Measurements from ENCODE around the gene EEA1. TPM values are rescaled to one million over a fixed set of nuclear protein-coding genes. Genes with fewer than 3 reads are reported as not detected.

Gene EEA1
- total and polyA plus RNA-seq, 2 of the 8 experiments (the other 6 are each of a cell fraction or from before 2014, with no cell fraction given), result 1.0 to 18.8 TPM

GRCh38 chr12:92733181-92733580 is 195.9 kb downstream of the EEA1 start:
- POLR2A ChIA-PET (ENCODE audit: partially characterized antibody), result no interaction called here
- 84% methylated on average over 6 of the region's 6 CpGs; no CpG with 5 or more reads in 1 of the 2 experiments for WGBS, 2 experiments (ENCODE audit: extremely low coverage in 1 of 2, insufficient coverage in 1 of 2, insufficient read length in 1 of 2, insufficient replicate concordance in 2 of 2, low coverage in 1 of 2, low lambda C conversion rate in 2 of 2, missing lambda C conversion rate in 1 of 2)
- H3K4me3 ChIP-seq (ENCODE audit: extremely low read depth in 1 of 4, insufficient read depth in 2 of 4, low read depth in 3 of 4, low read length in 4 of 4), result no peak overlapping the region
- TF ChIP-seq JUND (IDR thresholded peaks at IDR 0.05; ENCODE audit: low read length) (no peak), EP300 (IDR thresholded peaks at IDR 0.05; ENCODE audit: borderline replicate concordance in 1 of 2, low read depth in 2 of 2, low read length in 2 of 2) (no peak), RNF2 (IDR thresholded peaks at IDR 0.05; ENCODE audit: borderline replicate concordance, low read depth, low read length, missing control alignments, poor library complexity, severe bottlenecking) (no peak), RXRA (IDR thresholded peaks at IDR 0.05; ENCODE audit: insufficient read depth, low read depth, low read length) (no peak), ZNF274 (IDR thresholded peaks at IDR 0.05; ENCODE audit: borderline replicate concordance, extremely low read depth, low read length) (no peak), FOSL1 (IDR thresholded peaks at IDR 0.05; ENCODE audit: insufficient read depth, low read depth, low read length) (no peak), NRF1 (IDR thresholded peaks at IDR 0.05; ENCODE audit: low read depth, low read length) (no peak), MAFK (IDR thresholded peaks at IDR 0.05; ENCODE audit: low read depth, low read length) (no peak), SIN3A (conservative IDR thresholded peaks at IDR 0.05 in 1 of 2, IDR thresholded peaks at IDR 0.05 in 1 of 2; ENCODE audit: low read depth in 1 of 2, low read length in 2 of 2) (no peak)
- TF ChIP-seq, protein P1, sequence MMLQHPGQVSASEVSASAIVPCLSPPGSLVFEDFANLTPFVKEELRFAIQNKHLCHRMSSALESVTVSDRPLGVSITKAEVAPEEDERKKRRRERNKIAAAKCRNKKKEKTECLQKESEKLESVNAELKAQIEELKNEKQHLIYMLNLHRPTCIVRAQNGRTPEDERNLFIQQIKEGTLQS (IDR thresholded peaks at IDR 0.05; ENCODE audit: insufficient read depth, low read depth, low read length), result no peak

More at GRCh38 chr12:92733181-92733580, 195.9 kb downstream of the EEA1 start:
- Histone ChIP-seq H3K23ac (ENCODE audit: insufficient read length) (no peak overlapping the region), H3K79me1 (ENCODE audit: low read depth, low read length) (no peaks in the 10 kb centered on the region), H3K9me3 (ENCODE audit: insufficient read depth in 2 of 2, low read depth in 1 of 2, low read length in 1 of 2) (no peaks in the 10 kb centered on the region), H4K91ac (replicated peaks; ENCODE audit: insufficient read length, low read length) (no peak overlapping the region), H3K4me2 (ENCODE audit: insufficient read depth in 1 of 2, low read depth in 2 of 2, low read length in 2 of 2) (no peak overlapping the region), H3K36me3 (ENCODE audit: control insufficient read depth in 2 of 4, insufficient read depth in 4 of 4, low read length in 3 of 4) (no peaks in the 10 kb centered on the region), H3K23me2 (ENCODE audit: low read depth, low read length) (no peaks in the 10 kb centered on the region), H2BK15ac (ENCODE audit: low read length) (no peak overlapping the region), H3K27ac (ENCODE audit: low read depth, low read length) (no peak overlapping the region), H3K27me3 (replicated peaks in 1 of 4; ENCODE audit: control insufficient read depth in 3 of 4, extremely low read depth in 1 of 4, insufficient read depth in 3 of 4, low read length in 3 of 4) (no peaks in the 10 kb centered on the region), H2BK20ac (ENCODE audit: low read length) (no peak overlapping the region), H2BK120ac (replicated peaks; ENCODE audit: low read depth, low read length) (no peak overlapping the region), H4K5ac (ENCODE audit: insufficient read length, low read depth, low read length) (no peak overlapping the region), H3K4ac (replicated peaks; ENCODE audit: insufficient read length, low read depth, low read length) (no peak overlapping the region), H2AK5ac (ENCODE audit: low read depth, low read length) (no peak overlapping the region), H4K20me1 (replicated peaks in 1 of 2; ENCODE audit: control insufficient read depth in 1 of 2, insufficient read depth in 2 of 2, low read length in 2 of 2) (no peaks in the 10 kb centered on the region), H2BK12ac (ENCODE audit: low read depth, low read length) (no peak overlapping the region), H3K14ac (ENCODE audit: insufficient read length) (no peak overlapping the region), H3K18ac (ENCODE audit: extremely low read depth, low read length) (no peak overlapping the region), H3K56ac (replicated peaks; ENCODE audit: insufficient read length, low read depth, low read length) (no peak overlapping the region), H3K79me2 (ENCODE audit: control insufficient read depth in 1 of 2, insufficient read depth in 2 of 2, low read length in 2 of 2) (no peaks in the 10 kb centered on the region), H2BK5ac (ENCODE audit: low read depth, low read length) (no peak overlapping the region), H3K4me1 (replicated peaks in 1 of 4; ENCODE audit: control insufficient read depth in 3 of 4, insufficient read depth in 4 of 4, low read length in 3 of 4) (peaks cover 0 to 5% (median 3%) of the 10 kb centered on the region in 4 experiments; a peak in 3 of 7 replicates), H4K8ac (ENCODE audit: extremely low read depth, insufficient read depth, low read length) (no peak overlapping the region), H2AFZ (ENCODE audit: low read length) (no peak overlapping the region), H3K9ac (replicated peaks in 1 of 4; ENCODE audit: extremely low read depth in 1 of 4, low read depth in 3 of 4, low read length in 3 of 4) (no peak overlapping the region)
- FAIRE-seq, result no peak
- no peak for DNase-seq (ENCODE audit: low read depth in 1 of 2, low spot score in 2 of 2)
- CTCF ChIA-PET (ENCODE audit: partially characterized antibody), result interaction anchor here (0.6 to 3.7 kb wide), 2 partner anchors 16 to 770 kb away, joined by 3 to 11 read pairs; no protein-coding TSS in a partner anchor

Measured in H1 (cell line).